GM21526 (cell line): ENCODE data around the gene NMBR.
"Not testable (repeated sequence)": the region's sequence is repeated elsewhere in the genome, so short reads cannot be mapped to it uniquely, and the experiment has no call there.

Source experiments
- ATAC-seq: cut with Tn5 transposase; IDR thresholded peaks from one replicate; pipeline ENCODE4 v1.9.1; 2021; ENCODE audit warnings: moderate library complexity; ENCODE audit not compliant: unreplicated experiment, low FRiP score

The NMBR gene

GRCh38 chr6:142155895-142156757, 9.2 kb upstream of the NMBR start:
- peak; percentile 44 for ATAC-seq

GRCh38 chr6:142155091-142155490, 8.2 kb upstream of the NMBR start:
- ATAC-seq, result no peak

DNA sequence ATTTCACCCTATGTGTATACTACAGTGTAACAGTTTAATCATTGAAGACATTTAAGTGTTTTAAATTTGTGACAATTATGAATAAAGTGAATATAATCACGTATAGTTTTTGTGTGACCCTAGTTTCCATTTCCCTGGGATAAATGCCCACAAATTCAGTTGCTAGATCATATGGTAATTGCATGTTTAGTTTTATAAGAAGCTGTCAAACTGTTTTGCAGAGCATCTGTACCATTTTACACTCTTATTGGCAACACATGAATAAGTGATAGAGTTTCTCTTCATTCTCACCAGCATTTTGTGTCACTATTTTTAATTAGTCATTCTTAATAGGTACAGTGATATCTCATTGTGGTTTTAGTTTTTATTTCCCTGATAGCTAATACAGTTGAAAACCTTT, 7.4 kb upstream of the NMBR start:
- no peak for ATAC-seq

DNA sequence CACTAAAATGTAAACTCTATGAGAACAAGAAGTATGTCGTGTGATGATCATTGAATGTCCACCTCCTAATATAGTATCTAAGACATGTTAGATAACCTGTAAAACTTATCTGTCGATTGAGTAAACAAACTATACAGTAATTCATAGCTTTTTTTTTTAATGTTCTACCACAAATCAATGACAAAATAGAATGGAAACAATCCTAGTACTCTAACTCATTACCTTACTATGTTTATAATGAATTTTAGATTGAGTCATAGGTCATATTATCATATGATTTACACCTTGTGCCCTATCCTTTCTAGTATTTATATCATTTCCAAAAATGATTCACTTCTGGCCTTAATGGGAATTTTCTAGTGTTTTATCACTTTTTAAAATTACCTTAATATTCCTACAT, 6.3 kb upstream of the NMBR start:
- ATAC-seq, result no peak

DNA sequence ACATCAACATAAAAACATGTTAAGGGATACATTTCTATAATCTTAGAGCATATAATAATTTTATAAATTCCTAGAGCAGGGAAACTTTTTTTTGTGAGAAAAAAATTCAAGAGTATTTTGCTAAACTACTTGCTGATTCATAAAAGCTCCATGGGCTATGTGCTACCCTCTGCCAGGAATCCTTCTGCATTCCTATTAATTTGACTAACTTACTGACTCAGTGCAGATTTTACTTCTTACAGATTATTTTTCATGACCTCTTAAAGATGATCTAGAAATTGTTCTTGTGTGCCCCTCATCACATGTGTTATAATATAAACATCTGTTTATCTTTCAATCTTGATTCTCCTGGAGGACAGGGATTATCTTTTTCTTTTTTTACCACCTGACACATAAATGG, 5.8 kb upstream of the NMBR start:
- ATAC-seq, result no peak

DNA sequence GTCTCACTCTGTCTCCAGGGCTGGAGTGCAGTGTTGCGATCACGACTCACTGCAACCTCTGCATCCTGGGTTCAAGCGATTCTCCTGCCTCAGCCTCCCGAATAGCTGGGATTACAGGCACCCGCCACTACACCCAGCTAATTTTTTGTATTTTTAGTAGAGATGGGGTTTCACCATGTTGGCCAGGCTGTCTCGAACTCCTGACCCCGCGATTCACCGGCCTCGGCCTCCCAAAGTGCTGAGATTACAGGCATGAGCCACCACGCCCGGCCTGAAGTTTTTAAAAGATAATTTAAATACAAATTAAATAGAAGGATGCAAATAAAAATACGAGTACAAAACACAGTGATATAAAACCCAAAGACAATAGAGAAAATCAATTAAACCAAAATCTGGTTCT, 5.4 kb downstream of the NMBR start:
- ATAC-seq, result not testable (repeated sequence)

DNA sequence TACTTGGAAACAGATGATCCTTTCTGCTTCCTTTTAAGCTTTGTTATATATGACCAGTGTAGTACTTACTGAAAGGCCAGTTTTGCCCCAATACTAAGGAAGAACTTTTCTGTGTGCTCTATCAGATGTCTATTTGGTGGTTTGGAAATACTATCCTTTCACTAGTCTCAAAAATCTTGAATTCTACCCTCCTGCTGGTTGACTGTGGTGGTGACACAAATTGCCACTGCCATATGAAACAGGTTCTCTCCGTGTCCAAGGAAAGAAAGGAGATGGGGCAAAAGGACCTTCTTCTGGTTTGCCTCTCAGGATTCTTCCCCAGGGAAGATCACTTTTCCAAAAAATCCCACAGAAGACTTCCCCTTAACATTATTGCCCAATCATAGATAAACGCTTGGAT, 8.0 kb downstream of the NMBR start:
- ATAC-seq, result no peak

DNA sequence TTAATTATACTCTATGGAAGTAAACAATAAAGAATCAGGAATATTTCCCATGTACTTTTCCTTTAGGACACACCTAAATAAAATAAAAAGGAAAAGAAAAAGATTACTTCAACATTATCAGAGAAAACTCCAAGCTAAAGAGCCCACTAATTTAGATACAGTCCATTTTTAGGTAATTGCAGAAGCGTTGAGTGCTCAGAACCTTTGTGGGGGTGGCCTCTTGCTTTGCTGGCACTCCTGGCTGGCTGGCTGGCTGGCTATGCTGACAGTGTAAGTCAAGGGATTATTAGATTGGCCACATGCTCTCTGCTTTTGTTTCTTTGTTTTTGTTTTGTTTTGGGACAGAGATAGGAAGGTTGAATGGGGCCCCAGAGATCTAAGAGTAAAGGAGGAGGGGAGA, 14.3 kb downstream of the NMBR start, which contains the start of gene GJE1:
TSS of gene GJE1 (plus strand) at position 301 of the 400 bp plus-strand sequence. CDS start 234 bp downstream, outside the sequence.
- ATAC-seq, result no peak

DNA sequence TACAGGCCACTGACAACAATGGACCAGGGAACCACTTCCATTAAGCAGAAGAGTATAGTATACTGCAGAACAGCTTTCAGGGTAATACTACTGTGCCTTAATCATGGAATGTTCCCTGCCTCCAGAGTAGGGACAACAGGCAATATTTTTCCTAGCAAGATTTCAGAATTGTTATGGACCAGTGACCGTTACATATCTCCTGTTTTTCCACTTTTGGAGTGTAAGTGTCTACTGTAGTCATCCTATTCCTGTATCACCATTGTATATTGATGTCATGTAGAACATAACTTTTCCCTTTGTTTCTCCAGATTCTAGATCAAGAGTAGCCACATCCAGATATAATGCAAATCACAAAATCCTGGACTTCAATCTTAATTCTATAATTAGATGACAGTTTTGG, 16.1 kb downstream of the NMBR start:
- no peak for ATAC-seq

DNA sequence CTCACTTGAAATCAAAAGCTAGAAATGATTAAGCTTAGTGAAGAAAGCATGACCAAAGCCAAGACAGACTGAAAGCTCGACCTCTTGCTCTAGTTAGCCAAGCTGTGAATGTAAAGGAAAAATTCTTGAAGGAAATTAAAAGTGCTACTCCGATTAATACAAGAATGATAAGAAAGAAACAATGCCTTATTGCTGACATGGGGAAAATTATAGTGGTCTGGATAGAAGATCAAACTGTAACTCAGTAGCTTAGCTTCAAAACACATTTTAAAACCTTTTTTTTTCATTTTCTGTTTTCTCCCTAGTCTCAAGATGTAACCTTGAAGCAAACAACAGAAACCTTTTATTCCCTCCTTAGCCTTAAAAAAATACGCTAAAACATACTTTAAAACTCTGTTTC, 25.6 kb downstream of the NMBR start:
- no peak for ATAC-seq

GRCh38 chr6:142118925-142119324, 28.0 kb downstream of the NMBR start:
- ATAC-seq, result no peak

- no peak for ATAC-seq
Measured at GRCh38 chr6:142118328-142118727, 28.6 kb downstream of the NMBR start.

GRCh38 chr6:142117366-142117765, 29.6 kb downstream of the NMBR start:
- ATAC-seq, result no peak

DNA sequence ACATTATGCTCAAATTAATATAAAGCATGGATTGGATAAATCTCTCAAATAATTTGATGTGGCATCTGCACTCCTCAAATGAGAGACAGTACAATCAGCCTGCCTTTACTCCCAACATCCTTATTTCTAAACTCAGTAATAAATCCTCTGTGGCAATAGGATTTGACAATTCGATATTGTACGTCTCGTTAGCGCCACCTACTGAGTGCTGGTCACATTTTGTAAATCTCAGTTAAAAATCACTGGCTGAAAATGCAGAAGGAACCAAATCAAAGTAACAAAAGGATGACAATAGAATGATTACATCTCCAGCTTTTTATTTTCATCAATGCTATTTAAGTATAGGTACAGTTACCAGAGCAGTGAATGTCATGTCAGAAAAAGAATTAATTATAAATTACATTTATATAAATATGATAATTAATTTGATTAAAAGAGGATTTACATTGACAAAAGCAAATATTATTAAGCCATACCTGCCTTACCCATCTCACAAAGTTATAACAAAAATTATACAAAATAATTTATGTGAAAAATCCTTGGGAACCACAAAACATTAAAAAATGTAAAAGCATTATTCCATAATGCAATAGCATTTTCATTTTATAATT, 34.4 kb downstream of the NMBR start:
- ATAC-seq, result peak; percentile 80

DNA sequence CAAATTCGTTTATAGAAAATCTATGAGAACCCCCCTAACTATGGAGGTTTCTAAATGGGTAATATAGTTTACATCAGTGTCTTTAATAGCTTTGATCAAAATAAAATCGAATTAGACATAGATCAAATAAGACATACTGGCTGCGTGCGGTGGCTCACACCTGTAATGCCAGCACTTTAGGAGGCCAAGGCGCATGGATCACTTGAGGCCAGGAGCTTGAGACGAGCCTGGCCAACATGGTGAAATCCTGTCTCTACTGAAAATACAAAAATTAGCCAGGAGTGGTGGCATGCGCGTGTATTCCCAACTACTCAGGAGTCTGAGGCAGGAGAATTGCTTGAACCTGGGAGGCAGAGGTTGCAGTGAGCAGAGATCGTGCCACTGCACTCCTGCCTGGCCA, 36.1 kb downstream of the NMBR start:
- not testable (repeated sequence) for ATAC-seq

DNA sequence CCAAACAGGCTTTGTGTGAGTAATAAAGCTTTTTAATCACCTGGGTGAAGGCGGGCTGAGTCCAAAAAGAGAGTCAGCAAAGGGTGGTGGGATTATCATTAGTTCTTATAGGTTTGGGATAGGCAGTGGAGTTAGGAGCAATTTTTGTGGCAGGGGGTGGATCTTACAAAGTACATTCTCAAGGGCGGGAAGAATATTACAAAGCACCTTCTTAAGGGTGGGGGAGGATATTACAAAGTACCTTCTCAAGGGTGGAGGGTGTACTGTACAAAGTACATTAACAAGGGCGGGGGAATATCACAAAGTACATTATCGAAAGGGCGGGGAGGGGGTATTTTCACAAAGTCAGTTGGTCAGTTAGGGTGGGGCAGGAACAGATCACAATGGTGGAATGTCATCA, 42.1 kb downstream of the NMBR start:
- not testable (repeated sequence) for ATAC-seq

- no peak for ATAC-seq
Measured at GRCh38 chr6:142088858-142089216, 58.1 kb downstream of the NMBR start.

GRCh38 chr6:142087950-142088857, 58.7 kb downstream of the NMBR start:
- ATAC-seq, result no peak

DNA sequence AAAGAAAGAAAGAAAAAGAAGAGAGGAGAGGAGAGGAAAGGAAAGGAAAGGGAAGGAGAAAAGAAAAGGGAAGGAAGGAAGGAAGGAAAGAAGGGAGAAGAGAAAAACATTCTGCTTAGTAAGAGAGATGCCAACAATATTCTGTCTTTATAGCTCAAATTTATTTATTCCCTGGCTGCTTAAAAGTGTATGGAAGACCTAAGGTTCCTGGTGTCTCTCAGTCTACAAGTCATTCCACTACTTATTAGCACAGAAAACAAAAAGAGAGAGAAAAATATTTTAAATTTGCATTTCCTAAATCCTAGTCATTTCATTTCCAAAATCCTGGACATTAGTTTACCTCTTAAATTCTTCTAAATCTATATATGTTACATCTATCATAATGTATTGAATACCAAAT, 67.8 kb downstream of the NMBR start:
- ATAC-seq, result no peak

DNA sequence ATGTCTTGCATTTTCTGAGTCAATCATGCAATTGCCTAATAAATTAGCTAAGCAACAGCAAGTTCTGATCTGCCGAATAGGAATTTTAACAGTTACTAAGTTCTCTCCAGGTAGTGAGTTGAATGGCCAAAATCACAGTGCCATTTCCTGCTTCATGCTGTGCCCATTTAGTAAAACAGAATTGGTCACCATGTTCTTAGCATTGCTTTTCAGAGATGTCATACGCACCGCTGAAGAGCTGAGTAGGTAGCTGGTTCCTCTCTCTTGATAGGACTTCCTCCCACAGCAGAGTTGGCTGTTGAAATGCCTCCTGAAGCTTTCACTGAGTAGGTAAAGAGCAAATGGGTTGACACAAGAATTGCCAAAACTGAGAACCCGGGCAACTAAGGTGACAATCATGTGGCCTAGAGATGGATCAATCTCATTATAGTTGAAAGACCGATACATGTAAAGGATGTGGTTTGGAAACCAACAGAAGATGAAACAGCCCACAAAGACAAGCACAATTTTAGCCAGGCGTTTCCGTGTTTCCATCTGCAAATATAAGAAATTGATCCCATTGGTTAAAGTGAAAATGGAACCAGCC, 71.3 kb downstream of the NMBR start:
- no peak for ATAC-seq

DNA sequence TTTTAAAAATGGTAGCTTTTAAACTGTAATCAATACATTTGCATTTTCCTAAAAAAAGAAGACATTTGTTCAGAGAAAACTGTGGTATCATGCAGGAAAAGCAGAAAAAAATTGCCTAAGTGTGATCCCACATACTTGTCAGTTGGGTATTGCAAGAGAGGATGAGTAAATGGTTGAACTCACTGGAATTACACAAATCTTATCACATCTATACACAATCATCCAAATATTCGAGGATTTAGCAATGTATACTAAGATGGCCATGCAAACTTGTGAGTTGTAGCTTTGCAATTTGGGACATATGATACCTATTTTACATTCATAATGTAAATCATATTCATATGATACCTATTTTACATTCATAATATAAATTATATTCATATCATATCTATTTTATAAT, 72.4 kb downstream of the NMBR start:
- no peak for ATAC-seq
